ENCODE measurements around the gene CDC14B.

DNA sequence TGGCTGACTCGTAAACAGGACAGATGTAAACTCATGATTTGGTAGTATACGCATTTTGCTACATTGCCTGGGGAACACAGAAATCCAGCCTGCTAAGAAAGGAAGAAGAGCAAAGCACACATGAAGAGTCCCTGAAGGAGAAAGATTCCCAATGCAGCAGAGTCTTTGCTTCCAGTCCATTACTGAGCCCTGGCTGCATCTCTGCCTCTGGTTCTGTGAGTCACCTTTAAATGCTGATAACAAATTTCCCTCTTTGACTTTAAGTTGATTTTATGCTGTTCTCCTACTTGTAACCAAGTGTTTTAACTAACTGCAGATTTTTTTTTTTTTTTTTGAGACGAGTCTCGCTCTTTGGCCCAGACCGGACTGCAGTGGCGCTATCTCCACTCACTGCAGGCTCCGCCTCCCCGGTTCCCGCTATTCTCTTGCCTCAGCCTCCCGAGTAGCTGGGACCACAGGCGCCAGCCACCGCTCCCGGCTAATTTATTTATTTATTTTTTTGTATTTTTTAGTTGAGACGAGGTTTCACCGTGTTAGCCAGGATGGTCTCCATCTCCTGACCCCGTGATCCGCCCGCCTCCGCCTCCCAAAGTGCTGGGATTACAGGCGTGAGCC lies 44.0 kb upstream of the CDC14B start:
- TF ChIP-seq, protein P1, sequence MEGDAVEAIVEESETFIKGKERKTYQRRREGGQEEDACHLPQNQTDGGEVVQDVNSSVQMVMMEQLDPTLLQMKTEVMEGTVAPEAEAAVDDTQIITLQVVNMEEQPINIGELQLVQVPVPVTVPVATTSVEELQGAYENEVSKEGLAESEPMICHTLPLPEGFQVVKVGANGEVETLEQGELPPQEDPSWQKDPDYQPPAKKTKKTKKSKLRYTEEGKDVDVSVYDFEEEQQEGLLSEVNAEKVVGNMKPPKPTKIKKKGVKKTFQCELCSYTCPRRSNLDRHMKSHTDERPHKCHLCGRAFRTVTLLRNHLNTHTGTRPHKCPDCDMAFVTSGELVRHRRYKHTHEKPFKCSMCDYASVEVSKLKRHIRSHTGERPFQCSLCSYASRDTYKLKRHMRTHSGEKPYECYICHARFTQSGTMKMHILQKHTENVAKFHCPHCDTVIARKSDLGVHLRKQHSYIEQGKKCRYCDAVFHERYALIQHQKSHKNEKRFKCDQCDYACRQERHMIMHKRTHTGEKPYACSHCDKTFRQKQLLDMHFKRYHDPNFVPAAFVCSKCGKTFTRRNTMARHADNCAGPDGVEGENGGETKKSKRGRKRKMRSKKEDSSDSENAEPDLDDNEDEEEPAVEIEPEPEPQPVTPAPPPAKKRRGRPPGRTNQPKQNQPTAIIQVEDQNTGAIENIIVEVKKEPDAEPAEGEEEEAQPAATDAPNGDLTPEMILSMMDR (conservative IDR thresholded peaks at IDR 0.05; ENCODE audit: low read depth, low read length) = no peak
- TF ChIP-seq EZH2phosphoT487 (IDR thresholded peaks at IDR 0.05; ENCODE audit: borderline replicate concordance, low read length) = no peak
- no peak for TF ChIP-seq EZH2 (IDR thresholded peaks at IDR 0.05; ENCODE audit: low read length, unreplicated experiment)

Data from PC-3 (cell line).